Hematopoietic multipotent progenitor cell treated with erythropoietin and hydrocortisone succinate and interleukin-3 and kit ligand, for 15 days (in vitro differentiated cells): ENCODE data around the gene NCS1.

Source experiments
- DNase-seq: peaks from one replicate; pipeline ENCODE4 v3.0.0-alpha.2; 2015; ENCODE audit warnings: low spot score

NCS1 gene

DNA sequence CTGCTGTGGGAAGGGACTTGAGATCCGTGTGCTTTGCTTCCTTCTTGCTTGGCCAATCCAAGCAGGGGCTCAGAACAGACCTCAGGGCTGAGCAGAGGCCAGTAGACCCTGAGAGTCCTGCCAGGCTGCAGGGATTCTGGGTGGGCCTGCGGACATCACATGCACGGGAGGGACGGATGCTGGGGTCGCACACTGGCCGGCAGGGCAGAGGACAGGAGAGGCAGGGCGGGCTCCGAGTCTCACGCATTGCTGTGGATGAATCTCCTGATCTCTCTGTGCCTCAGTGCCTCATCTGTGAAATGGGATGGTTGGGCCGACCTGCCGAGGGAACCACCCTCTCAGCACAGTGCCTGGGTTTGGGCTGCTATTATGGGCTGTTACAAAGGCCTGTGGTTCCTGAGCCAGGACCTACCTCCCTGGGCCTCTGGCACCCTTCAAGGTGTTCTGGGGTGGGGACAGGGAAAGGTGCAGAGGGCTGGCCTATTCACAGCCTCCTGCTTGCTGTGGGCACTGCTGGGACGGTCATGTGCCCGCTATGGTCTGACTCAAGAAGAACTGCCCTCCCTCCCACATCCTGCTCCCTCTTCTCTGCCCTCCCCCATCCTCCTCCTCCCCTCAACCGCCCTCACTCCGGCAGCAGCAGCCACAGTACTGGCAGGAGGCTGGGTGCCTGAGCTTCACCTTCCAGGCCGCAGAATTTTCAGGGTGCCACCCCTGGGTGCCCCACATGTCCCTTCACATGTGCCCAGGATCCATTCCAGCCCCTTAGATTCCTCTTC, 43.3 kb downstream of the NCS1 start:
- no peak for DNase-seq

DNA sequence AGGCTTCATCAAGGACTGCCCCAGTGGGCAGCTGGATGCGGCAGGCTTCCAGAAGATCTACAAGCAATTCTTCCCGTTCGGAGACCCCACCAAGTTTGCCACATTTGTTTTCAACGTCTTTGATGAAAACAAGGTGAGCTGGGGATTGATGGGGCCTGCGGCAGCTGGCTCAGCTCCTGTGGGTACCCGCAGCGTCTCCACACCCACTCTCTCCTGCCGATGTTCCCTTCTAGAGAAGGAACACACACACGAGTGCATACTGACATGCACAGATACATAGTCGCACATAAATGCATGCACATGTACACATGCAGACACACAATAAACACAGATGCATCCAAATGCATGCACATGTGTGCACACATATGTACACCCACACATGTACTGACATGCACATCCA, 45.6 kb downstream of the NCS1 start:
- no peak for DNase-seq

DNA sequence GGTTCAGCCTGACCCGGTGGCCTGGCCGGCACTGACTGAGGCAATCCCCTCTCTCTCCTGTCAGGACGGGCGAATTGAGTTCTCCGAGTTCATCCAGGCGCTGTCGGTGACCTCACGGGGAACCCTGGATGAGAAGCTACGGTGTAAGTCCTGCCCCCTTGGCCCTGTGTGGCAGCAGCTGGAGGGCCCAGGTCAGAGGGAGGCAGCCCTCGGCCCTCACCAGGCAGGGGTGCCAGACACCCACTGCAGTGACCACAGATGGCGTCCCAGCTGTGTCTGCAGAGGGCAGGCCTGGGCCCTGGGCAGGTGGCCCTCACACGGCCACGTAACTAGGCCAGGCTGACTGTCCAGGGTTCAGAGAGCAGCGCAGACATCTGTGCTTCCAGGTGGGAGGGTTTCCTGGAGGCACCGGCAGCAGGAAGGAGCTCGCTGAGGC, 47.5 kb downstream of the NCS1 start:
- no peak for DNase-seq

DNA sequence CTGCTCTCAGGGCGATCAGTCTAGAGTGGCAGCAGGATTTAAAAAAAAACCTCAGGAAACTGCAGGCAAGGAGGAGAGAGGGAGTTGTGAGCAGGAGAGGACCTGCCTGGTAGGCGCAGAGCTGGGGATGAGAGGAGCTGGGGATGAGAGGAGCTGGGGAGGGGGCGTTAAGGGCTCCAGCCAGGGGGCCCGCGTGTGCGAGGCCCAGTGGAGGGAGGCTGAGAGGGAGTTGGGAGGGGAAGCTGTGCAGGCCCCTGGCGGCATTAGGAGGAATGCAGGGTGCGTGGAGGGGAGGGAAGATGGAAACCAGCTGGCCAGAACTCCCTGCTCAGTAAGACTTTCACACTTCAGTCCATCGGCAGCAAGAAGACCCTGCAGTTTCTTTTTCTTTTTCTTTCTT, 48.1 kb downstream of the NCS1 start:
- DNase-seq = no peak

DNA sequence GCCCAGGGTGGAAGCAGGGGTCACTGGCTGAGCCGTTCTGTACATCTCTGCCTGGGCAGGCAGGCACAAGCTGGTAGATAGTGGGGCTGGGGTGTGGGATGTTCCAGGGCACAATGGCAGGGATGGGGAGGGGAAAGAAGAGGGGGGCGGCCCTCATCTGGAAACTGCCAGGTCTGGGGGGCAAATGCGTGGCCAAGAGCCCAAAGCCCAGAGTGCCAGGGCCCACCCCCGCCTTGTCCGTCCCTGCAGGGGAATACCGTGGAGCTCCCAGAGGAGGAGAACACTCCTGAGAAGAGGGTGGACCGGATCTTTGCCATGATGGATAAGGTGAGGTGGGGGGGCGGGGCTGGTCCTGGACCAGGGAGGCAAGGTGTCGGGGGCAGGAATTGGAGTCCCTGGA, 50.6 kb downstream of the NCS1 start:
- no peak for DNase-seq

DNA sequence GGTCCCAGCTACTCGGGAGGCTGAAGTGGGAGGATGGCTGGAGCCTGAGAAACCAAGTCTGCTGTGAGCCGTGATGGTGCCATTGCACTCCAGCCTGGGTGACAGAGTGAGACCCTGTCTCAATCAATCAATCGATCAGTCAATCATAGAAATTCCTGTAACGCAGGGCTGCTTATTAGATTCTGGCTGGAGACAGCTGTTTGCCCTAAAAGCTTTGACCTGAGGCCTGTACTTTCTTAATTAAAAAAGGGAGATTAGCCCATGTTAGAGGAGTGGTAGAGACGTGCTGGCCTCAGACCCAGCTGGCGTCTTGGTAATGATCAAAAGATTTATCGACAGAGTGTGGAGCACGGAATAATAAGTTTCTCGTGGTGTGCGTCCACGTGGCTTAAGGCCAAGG, 52.9 kb downstream of the NCS1 start:
- DNase-seq = no peak

DNA sequence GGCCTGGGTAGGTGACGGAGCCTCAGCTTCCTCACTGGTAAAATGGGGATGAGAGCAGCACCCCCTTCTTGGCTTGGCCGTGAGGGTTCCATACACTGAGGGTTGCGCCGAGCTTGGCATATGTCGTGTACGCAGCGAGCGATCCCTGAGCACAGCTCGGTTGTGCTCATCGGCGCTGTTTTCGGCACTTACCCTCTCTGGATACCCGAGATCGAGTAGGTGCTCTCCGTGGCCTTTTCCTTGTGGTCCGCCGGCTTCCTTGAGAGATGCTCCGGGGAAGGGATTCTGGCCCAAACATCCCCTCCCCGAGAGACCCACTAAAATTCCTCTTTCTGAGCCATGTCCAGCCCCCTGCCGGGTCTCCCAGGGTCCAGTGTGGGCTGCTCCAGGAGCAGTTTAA, 53.4 kb downstream of the NCS1 start:
- DNase-seq = no peak

DNA sequence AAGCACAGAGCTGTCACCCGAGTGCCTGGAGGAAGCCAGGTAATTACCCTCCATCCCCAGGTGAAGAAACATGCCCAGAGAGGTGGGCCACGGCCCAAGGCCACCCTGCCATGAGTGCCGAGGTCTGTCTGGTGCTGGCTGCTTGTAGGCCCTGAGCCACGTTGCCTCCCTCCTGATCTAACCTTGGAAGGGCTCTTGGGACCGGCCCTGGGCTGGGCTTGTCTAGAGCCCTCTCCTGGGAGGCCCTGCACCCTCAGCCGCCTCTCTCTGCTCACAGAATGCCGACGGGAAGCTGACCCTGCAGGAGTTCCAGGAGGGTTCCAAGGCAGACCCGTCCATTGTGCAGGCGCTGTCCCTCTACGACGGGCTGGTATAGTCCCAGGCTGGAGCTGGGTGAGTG, 53.9 kb downstream of the NCS1 start:
- DNase-seq = no peak

DNA sequence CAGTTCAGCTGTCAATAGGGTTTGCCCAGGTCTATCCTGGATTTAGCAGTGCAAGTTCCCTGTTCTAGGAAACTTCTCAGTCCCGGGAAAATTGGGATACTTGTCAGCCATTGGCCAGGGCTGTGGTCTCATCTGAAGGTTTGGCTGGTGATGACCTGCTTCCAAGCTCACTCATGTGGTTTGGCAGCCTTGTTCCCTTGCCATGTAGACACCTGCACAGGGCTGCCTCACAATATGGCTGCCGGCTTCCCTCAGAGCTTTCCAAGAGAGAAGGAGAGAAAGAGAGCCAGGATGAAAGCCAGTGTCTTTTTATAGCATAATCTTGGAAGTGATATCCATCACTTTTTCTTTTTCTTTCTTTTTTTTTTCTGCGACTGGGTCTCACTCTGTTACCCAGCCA, 55.6 kb downstream of the NCS1 start:
- DNase-seq = no peak

DNA sequence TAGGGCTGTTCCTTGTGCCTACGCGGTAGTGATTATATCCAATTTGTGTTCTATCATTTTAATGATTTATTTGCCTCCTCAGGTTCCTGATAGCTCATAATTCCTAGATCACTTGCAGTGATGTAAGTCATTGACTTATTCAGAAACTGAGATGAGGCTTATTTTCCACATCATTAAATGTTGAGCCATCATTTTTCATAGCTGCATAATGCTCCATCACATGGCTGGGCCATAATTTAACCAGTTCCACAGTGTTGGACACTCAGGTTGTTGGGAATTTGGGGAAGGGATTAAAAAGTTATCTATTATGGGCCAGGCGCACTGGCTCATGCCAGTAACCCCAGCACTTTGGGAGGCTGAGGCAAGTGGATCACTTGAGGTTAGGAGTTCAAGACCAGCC, 57.6 kb downstream of the NCS1 start:
- DNase-seq = no peak

DNA sequence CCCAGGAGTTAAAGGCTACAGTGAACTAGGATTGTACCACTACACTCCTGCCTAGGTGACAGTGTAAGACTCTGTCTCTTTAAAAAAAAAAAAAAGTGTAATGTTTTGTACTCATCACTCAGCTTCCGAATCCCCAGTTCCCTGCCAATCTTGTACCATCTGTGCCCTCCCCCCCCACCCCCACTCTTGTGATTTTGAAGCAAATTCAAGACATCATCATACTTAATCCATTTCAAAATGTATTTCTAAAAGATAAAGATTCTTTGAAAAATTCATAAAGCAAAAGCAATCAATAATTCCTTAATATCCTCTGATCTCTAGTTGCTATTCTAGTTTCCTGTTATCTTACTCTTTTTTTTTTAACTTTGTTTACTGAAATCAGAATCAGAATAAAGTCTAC, 58.4 kb downstream of the NCS1 start:
- no peak for DNase-seq

DNA sequence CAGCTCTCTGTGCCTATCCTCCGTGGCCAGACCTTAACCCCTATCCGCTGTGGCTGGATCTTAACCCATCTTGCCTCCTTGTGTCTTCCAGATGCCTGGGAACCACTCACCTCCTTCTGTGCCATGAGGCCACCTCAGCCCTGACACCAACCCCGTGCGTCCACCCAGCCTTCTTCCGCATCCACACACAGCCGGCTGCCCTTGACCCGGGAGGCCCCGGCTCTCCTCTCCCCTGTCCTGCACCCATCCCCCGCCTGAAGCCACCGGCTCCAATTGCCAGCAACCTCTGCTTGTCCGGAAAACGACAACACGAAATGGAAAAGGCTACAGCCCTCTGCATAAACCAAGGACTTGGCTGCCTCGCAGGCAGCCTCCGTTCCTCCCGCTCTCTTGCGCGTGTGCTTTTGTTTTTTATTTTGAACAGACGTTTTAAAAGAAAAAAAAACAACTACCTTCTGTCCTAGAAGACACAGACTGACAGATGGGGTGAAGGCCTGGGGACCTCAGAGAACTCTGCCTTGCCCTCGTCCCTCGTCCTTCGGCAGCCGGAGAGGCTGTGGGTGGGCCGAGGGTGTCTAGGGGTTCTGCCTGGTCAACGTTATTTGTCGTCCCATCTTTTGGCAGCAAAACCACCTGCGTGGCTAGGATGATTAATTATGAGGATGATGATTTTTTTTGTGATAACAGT, 60.8 kb downstream of the NCS1 start:
- DNase-seq = no peak

DNA sequence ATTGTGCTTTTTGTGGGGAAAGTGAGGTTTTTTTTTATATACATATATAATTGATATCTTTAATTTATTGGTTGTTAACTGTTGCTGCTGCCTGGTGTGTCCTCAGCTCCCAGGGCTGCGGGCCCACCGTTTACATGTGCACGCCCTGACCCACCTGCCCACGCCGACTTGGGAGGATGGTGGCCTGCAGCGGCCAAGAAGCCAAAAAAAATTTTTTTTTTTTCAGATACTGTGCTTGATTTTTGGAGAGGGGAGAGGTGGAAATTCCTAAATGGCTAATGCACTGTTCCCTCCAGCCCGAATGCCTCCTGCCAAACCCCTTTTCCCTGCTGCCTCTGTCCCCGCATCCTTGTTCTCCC, 61.4 kb downstream of the NCS1 start:
- DNase-seq = no peak

DNA sequence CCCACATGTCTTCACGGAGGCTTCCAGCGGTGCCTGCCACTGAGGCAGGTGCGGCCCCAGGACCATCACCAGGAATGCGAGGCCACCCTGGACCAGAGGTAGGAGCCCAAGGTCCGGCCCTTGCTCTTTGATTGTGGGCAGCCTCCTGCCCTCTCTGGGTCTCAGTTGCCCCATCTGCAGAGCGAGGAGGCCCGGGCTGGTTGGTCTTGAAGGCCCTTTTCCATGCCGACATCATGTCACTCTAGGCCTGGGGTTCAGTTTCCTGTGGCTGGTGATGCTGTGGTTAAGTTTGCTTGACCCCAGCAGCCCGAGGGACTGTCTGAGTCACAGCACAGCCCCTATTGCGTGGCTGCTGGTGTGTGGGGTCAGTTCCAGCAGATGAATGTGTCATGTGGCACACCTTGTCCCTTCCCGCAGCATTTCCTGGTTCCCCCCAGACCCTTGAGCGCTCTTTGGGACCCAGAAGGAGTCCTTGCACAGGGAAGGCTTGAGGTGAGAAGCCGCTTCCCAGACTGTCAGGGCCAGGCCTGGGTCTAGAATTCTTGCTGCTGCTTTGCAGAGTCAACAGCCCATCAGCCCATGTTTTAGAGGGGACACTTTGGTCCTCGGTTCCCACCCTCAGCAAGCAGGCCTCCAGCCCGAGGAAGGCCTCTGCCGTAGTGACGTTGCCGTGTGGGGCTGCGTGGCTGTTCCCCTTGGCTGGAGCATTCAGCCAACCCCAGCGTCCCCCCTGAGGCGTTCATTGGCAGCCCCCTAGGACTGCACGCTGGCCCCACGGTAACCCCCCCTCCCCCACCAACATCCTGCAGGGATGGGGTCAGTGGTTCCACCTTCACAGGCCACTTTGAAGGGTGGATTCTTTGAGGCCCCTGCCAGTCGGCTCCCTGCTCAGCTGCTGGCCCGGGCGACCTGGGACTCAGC, 62.4 kb downstream of the NCS1 start:
- no peak for DNase-seq

DNA sequence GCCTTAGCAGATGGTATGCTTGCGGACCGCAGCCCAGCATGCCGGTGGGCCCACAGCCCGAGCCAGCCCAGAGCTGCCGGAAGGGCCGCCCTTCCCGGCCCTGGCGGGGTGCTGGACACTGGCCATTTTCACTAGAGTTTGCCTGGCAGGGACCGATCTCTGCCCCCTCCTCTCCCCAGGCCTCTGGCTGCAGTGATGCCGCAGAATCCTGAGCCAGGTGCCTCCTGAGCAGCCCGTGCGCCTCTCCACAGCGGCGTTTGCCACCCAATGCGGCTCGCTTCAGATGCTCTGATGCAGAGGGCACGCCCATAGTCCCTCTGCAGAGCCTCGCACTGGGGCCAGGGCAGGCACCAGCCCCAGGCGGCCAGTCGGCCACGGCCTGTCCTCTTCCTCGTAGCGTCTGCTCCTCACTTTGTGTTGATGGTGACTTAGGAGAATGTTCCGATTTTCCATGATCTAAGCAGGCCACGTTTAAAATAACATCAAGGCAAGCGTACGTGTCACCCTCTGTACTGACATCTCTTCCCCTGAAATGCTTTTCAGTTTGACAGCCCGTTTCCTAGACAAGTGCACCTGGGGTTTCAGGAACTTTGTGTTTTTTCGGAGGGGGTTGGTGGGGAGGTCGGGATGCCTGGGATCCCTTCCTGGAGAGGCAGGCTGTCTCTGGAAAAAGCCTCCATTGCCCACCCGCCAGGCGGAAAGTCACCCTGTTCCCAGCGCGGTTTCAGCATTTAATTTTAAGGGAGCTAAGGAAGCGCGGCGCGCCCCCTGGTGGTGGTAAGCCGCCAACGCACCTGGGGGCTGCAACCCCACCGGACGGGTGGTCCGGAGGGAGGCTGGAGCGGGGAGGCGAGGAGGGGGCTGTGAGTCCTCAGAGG, 63.6 kb downstream of the NCS1 start:
- peak; percentile 76 for DNase-seq

DNA sequence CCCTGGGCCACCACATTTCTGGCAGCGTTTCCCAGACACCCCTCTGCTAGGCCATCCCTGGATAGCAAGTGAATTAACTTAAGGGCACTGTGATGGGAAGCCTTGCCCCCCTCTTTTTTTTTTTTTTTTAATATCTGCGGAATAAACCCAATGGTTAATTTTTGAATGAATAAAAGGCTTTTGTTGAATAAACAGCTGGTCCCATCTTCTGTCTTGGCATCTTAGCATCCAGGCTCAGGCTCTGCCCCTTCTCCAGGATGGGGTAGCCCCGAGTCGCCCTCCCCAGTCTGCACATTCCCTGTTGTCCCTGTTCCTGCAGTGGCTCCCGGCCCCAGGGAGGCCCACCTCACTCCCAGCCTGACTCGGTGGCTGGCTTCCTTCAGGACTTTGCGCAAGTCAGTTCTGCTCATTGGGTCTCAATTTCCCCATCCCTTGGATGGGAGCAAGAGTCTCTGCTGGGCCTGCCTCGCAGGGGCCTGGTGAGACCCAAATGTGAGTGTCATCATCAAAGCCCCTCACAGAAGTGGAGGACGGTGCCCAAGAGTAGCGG, 64.3 kb downstream of the NCS1 start:
- no peak for DNase-seq

DNA sequence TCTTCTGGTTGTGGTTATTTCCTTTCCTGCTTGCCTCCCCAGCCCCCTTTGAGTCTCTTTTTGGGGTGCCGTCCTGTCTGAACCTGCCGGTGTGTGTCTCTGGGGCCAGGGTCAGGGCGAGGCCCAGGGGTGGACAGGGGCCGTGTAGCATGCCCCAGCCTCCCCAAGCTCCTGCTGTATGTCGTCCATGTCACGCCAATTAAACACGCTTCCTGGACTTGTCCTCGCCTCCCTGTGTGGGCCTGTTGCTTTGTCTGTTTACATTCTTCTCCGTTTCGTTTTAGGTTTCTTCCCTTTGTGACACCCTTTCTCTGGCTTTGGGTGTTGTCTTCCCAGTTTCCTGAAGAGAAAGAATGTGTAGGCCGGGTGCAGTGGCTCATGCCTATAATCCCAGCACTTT, 64.9 kb downstream of the NCS1 start:
- no peak for DNase-seq

DNA sequence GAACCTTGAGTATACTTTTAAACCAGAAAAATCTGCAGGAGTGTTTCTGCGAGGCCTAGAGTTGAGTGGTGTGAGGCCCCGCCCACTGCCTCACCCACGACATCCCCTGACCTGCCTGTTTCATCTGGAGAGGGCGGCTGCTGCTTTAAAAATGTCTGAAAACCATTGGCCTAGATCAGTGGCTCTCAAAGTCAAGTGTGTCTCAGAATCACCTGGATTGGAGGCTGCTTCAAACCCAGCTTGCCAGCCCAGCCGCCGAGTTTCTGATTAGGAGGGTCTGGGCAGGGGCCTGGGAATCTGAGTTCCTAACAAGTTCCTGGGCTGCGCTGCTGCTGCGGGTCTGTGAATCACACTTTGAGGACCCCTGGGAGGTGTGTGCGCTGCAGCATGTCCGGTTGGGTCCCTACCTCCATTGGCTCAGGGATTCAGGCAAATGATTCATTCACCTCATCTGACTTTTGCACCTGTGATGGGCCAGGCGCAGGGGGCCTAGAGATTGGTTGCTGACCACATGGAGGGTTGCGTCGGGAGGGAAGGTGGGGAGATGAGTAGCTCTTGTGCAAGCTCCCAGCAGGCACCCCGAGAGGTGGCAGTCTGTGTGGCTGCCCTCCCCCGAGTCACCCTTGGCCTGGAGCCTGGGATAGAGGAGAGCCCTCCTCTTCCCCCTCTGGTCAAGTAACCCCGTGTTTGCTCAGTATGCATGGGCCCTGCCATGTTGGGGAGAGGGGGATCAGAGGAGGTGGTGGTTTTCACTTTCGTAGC, 65.7 kb downstream of the NCS1 start:
- DNase-seq = no peak

DNA sequence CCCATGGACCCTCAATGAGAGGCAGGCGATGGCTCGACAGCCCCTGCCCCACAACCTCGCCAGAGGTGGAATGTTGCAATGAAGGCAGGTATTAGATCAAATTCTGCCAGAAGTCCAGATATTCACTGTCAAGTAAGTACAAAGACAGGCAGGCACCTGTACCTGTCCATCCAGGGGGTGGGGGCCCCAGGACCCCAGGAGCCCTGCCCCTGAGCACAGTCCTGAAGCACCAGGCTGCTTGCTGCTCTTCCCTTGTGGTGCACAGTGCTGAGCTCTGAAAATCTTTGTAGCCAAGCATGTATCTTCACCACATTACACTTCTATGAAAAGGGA, 67.1 kb downstream of the NCS1 start:
- DNase-seq = no peak

DNA sequence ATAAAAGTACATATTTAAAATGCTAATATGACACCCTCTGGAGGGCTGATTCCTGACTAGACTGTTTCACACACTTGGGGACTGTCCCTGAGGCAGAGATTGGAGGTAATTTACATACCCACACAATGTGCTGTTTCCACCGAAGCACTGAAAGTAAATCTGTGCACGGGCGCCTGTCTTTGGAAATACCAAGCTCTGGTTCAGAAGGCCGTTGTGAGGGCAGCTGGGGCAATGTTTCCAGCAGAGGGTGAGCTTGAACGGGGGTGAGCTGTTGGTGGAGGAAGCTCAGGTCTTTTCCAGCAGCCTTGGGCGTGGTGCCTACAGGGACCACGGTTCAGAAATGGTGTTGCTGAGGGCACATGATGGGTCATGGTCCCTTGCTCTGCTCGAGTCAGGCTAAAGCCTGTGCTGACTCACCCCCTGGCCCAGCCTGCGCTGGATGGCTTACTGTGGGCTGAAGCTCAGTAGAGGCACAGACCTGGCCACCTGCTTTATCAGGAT, 67.6 kb downstream of the NCS1 start:
- no peak for DNase-seq
